ENCODE measurements around the gene TGDS. TPM values are rescaled to one million over a fixed set of nuclear protein-coding genes. Genes with fewer than 3 reads are reported as not detected.

Gene TGDS
- total RNA-seq, 1 donor from 2014 or later: 13.8 TPM

GRCh38 chr13:94601446-94602431 lies 5.8 kb upstream of the TGDS start, which contains the start of gene GPR180:
Gene GPR180, plus strand, starts transcription at chr13:94601857. Its CDS starts 71 bp downstream, at chr13:94601928.
- peak; percentile 98 for DNase-seq (ENCODE audit: low read depth, low spot score)

DNA sequence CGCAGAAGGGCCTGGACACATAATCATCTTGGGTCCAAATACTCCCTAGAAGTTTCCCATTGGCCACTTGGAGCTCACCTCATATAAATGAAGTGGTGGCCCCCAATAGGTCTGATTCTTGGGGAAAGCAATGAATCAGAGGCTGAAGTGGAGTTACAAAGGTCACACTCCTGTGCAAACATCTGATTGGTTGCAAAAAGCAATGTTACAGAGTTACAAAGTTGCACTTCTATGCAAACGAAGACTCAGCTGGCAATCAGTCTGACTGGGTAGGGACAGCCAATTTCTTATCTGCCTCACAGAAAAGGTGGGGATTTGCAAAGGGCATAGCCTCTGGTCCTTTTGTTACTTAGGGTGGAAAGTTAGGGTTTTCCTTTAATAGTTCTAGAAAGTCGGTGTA lies 3.9 kb upstream of the TGDS start:
- DNase-seq (ENCODE audit: low read depth, low spot score): no peak

GRCh38 chr13:94598281-94598680 lies 2.3 kb upstream of the TGDS start:
- DNase-seq (ENCODE audit: low read depth, low spot score): no peak

GRCh38 chr13:94596575-94596971 lies 621 bp upstream of the TGDS start:
- no peak for DNase-seq (ENCODE audit: low read depth, low spot score)

GRCh38 chr13:94595001-94595949 lies 677 bp downstream of the TGDS start:
- DNase-seq (ENCODE audit: low read depth, low spot score): no peak

DNA sequence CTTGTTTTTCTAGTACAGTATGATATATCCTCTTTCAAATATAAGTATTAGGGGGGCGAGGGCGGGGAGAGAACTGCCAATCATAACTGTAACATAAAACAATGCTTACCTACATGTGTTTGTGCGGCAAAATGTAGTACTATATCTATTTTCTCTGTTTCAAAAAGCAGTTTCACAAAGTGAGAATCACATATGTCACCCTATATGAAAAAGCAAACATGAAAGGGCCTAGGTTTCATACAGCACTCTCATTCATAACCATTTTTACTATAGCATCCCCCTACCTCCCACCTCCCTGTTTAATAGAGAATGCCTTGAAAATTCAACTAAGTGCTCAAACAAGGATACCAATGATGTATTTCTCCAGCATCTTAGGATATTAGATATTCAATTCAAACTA lies 5.2 kb downstream of the TGDS start:
- DNase-seq (ENCODE audit: low read depth, low spot score): no peak

DNA sequence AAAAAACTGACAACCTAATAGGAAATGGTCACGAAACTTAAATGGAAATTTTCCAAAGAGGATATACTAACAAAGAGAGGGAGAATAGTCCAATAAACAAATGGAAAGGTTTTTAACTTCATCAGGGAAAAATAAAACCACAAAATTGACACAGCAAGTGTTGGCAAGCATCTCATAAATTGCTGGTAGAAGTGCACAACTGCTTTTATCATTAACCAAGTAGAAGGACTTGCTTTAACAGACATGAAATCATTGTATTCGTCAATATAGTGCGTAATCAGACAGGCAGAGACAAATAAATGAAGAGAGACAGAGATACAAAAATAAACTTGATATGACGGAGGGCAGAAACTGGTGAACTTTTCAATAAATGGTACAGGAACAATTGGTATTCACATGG lies 7.4 kb downstream of the TGDS start:
- DNase-seq (ENCODE audit: low read depth, low spot score): no peak

- no peak for DNase-seq (ENCODE audit: low read depth, low spot score)
These were observed 9.6 kb downstream of the TGDS start for GRCh38 chr13:94586371-94586770.

GRCh38 chr13:94585543-94586101 lies 10.3 kb downstream of the TGDS start:
- no peak for DNase-seq (ENCODE audit: low read depth, low spot score)

DNA sequence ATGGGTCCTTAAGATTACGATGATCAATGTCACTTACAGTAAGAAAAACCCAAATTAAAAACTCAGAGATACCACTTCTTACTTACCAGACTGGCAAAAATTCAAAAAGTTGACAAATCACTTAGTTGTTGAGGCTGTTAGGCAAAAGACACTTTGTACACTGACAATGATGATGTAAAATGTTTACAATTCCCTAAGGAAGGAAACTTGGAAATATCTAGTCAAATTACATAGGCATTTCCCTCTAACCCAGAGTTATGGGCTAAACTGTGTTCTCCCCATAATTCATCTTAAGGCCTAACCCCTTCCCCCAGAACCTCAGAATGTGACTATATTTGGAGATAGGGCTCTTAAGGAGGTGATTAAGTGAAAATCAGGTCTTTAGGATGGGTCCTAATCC lies 12.0 kb downstream of the TGDS start:
- no peak for DNase-seq (ENCODE audit: low read depth, low spot score)

DNA sequence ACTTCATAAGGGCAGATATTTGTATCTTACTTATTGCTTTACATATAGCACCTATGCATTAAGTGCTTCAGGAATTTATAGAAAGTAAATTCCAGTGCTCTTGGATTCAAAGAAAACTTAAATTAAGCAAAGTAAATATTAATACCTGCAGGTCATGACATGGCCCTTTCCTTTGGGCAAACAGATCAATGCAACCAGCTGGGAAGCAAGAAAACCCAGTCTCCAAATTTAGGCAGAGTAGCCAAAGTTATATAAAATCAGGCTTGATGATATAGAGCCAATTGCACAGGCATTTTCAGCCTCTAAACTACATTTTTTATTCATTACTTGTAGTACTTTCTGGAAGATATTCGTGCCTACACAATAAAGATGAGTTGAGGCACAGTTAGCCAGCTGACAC lies 16.9 kb downstream of the TGDS start:
- DNase-seq (ENCODE audit: low read depth, low spot score): no peak

DNA sequence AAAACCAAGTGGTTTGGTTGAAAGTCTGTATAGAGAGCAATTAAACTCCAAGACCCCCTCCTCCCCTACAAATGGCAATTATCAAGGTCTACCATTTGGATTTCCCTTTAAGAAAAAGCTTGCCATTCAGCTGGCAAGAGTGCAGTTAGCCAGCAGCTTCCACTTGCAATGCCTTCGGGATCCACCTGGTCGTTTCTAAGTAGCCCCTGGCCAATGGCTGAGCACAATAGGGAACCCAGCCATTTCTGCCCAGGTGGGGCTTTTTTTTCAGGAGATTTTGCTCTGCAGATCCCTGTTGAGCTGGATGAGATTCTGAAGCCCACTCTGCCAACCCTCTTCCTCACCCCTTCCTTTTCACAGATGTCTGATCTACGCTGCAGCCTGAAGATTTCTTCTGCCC lies 26.3 kb downstream of the TGDS start:
- no peak for DNase-seq (ENCODE audit: low read depth, low spot score)

- no peak for DNase-seq (ENCODE audit: low read depth, low spot score)
These were observed 27.5 kb downstream of the TGDS start for GRCh38 chr13:94568443-94568842.

DNA sequence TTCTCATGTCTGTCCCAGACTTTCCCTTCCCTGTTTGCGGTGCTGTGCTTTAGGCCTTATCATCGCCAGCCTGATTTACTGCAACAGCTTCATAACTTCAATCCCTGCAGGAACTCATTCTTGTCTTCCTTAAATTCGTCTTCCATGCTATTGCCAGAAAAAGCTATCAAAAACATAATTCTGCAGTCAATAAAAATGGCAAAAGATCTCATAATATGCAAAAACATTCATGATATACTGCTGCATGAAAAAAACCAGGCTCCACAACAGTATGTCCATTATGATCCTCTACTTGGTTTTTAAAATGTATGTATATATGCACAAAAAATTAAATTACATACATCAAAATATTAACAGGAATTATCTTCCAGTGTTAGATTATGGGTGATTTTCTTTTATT lies 28.4 kb downstream of the TGDS start:
- no peak for DNase-seq (ENCODE audit: low read depth, low spot score)

- no peak for DNase-seq (ENCODE audit: low read depth, low spot score)
These were observed 34.8 kb downstream of the TGDS start for GRCh38 chr13:94561126-94561525.

- DNase-seq (ENCODE audit: low read depth, low spot score): no peak
These were observed 35.8 kb downstream of the TGDS start for GRCh38 chr13:94560116-94560515.

DNA sequence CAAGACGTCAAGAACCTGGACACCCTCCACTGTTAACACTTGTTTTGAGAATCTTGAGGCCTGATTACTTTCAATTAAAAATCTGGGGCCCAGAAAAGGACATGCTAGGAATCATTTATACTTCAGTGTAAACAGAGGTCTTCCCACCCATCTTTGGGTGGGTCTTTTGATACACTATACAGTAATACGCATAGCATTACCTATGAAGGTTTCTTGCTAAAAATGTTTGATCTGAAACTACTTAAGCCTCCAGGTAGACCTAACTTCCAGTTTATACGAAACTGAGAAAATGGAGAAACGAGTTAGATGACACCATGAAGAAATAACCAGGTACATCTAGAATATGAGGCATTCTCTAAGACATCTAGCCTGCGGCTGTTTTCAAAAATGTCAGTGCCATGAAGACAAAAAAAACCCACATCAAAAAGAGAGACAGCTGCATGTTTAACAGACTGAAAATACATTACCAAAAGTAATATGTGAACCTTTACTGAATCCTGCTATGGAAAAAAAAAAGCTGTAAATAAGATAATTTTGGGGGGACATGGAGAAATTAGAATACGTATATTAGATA lies 36.6 kb downstream of the TGDS start:
- no peak for DNase-seq (ENCODE audit: low read depth, low spot score)

DNA sequence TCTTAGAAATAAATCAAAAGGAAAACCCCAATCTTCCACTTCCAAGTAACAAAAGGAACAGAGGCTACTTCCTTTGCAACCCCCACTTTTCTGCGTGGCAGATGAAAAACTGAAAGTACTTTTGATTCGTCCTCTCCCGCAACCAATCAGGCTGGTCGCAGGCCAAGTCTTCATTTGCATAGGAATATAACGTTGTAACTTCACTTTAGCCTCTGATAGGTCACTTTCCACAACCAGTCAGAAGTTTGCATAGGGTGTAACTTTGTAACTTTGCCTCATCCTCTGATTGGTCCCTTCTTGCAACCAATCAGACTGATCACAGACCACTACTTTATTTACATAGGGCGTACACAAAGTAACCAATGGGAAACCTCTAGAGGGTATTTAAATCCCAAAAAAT lies 37.2 kb downstream of the TGDS start:
- DNase-seq (ENCODE audit: low read depth, low spot score): no peak

DNA sequence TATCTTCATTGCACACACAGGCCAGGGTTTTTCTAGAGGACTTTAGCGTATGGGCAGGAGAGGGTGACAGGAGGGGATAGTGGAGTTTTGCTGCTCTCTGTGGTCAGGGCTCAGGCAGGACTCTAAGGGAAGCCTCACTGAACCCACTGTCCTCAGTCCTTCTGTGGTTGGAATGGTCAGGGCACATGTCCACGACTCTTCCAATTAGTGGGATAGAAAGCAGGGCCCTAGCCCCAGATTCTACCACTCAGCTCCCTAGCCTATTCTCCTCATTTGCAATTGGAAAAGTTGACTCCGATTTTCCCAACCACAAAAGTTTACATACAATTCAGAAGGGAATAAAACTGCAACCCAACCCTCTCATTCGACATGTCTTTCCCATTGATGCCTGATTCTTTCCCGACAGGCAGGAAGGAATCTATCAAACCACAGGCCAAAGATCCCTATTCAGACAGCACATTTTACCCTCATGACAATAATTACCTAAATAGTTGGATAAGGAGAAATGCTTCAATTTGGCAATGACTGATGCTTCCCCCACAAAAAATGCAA lies 38.2 kb downstream of the TGDS start:
- no peak for DNase-seq (ENCODE audit: low read depth, low spot score)

DNA sequence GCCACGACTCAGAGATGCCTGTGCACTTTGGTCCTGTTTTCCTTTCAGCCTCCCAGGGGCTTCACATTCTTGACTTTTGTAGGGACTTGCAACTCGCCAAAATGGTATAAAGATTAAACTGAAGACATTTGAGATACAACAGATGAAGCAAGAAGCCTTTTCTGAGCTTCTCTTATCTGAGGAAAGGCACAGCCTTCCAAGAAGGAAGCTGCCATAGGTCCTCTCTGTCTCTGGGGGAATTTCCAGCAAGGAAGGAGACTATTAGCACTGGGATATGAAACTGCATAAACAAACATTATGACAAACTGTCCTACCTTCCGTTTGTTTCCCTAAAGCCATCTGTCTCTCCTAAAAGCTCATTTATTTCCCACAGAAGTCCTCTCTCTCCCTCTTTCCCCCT lies 39.3 kb downstream of the TGDS start:
- DNase-seq (ENCODE audit: low read depth, low spot score): no peak

- no peak for DNase-seq (ENCODE audit: low read depth, low spot score)
These were observed 39.9 kb downstream of the TGDS start for GRCh38 chr13:94556041-94556440.
